HG03064 (cell line): ENCODE measurements around the gene KRT36.

ENCODE experiments used
- ATAC-seq: cut with Tn5 transposase; IDR thresholded peaks from one replicate; pipeline ENCODE4 v1.9.1; 2021; ENCODE audit warnings: low read depth; ENCODE audit not compliant: unreplicated experiment

Gene KRT36

DNA sequence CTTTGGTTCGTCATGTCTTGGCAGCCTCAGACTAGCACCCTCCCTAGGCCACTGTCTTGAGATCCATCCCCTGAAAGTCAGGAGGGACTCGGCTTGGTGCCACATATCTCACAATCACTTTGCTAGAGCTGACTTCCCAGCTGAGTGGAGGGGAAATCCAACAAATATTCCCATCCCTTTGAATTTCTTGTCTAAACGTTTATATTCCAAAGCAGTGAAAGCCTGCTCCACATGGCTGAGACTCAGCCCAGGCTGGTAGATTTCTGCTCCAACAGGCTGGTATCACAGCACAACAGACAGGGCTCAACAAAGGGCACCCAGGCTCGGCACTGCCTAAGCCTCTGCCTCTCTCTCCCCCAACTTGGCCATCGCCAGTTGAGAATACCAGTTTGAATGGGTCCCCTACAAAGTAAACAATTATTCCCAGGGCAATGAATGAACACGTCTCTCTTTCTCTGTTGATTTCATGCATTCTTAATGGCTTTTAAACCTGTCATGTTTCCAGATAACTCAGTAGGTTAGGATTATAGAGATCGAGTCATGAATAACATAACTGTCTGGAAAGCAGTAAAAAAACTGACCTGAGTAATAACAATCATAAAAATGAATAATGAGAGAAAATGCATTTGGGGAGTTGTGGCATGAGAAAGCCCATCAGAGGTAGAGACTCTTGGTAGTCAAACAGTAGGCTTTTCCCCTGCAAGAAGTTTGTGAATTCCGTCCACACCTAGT is 14.7 kb upstream of the KRT36 start:
- no peak for ATAC-seq

DNA sequence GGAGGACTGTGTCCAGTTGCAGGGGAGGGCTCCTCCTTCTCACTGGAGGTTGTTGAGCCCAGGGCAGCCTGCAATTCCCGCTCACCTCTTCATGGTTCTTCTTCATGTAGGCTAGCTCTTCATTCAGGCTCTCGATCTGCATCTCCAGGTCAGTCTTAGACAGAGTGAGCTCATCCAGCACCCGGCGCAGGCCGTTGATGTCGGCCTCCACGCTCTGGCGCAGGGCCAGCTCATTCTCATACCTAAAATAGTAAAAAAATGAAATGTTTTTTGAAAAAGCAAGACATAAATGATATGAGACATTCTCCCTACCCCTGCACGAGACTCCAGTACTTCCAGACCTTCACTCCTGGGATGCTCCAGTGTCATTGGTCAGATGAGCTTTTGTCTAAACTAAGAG is 13.5 kb upstream of the KRT36 start:
- ATAC-seq, result no peak

- no peak for ATAC-seq
Measured at GRCh38 chr17:41500131-41500911, 10.6 kb upstream of the KRT36 start.

DNA sequence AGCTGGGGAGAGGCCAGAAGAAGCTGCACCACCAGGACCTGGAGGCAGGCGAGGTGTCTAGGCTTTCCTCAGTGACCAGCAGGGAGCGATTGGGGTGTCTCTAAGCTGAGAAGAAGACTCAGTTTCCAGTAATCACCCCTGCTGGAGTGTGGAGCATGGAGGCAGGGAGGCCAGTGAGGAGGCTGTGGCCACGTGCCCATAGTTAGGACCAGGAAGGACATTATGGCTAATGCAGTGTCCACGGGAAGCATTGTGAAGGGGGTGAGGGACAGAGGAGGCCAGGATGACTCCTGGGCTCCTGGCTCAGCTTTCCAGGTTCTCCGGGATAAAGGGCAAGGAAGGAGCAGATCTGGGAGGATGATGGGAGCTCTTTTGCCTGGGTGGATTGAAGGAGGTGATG is 10.0 kb upstream of the KRT36 start:
- ATAC-seq, result no peak

DNA sequence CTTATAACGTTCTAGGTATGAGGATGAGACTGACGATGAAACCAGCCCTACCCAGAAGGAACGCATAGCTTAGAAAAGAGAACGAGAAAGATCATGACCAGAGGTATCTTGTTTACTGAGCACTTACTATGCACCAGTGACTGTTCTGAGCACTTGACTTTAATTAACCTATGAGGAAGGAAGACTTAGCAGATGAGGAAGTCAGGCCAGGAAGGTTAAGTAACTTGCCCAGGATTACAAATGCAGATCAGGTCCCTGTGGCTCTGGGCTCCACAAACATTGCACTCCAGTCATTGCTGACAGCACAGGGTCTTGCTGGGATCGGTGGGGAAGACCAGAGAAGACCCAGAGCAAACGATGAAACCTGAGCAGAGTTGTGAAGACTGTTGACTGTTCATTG is 8.6 kb upstream of the KRT36 start:
- ATAC-seq, result no peak

GRCh38 chr17:41496803-41497484 is 7.2 kb upstream of the KRT36 start:
- ATAC-seq, result no peak

DNA sequence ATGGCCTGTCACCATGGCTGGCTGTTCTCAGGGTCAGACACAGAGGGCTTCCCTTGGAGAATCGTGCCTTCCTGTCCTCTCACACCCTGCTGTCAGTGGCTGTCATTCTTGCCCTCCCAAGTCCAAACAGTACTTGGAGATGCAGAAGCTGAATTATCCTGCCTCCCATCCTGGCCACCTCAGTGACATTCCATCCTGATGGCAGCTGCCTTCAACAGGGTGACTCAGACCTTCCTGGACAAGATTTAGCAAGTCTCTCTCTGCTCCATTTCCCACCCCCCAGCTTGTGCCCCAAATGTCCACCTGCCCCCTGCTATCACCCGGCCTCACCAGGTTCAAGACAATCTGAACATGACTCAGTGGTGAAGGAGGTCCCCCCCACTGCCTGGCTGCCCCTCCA is 4.8 kb upstream of the KRT36 start:
- ATAC-seq, result no peak

DNA sequence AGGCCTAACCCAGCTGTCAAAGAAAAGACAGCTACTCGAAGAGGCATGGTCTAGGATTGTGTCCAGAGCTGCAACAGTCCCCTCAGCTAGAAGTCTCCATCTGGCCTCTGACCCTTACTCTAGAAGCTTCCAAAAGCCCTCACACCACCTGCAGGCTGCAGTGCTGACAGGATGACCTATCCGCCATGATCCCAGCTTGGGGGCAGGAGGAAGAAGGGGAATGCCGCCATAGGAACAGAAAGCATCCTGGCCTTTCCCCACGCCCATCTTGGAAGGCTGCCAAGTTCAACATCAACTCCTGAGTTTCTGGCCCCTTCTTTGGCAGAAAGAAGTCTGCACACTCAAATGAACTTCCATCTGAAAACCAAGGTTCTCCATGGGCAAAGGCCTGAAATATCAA is 3.1 kb upstream of the KRT36 start:
- no peak for ATAC-seq

- no peak for ATAC-seq
Measured at GRCh38 chr17:41492351-41492750, 2.6 kb upstream of the KRT36 start.

GRCh38 chr17:41491476-41491875 is 1.8 kb upstream of the KRT36 start:
- ATAC-seq, result no peak

DNA sequence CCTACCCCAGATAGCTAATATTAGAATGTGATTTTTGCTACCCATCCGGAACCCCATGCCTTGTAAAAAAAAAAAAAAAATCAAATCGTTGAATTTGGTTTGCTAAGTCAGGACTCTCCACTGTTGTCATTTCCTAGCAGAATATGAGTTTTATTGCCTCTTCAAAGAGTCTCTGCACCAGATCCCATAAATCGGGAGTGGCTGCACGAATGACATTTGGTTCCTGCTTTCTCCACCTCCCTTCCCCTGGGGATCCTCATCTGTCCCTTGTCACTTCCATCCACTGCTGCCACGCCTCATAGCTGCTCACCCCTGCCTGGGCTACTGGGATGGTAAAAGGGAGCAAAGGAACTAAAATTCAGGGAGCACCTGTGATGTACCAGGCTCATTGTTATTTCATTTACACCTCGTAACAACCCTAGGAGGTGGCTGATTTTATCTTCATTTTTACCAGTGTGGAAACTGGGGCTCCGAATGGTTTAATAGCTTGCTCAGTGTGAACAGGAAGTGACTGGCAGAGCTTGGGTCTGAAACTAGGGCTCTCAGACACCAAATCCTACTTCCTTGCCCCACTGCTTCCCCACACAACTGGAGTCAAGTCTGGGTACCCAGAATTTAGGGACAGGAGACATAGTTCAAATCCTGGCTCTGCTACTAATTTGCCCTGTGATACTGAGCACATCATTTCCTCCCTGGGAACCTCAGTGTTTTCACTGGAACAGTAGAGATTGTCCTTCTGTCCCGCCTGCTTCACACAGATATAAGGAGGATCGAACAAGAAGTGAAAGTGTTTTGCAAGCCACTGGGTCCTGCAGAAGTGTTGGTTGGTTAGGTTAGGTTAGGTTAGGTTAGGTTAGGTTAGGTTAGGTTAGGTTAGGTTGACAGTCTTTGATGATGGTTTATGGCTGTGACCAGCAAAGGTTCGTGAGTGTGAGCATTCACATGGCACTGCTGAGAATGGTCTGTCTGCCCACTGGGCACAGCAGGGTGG is 585 bp upstream of the KRT36 start:
- ATAC-seq, result no peak

DNA sequence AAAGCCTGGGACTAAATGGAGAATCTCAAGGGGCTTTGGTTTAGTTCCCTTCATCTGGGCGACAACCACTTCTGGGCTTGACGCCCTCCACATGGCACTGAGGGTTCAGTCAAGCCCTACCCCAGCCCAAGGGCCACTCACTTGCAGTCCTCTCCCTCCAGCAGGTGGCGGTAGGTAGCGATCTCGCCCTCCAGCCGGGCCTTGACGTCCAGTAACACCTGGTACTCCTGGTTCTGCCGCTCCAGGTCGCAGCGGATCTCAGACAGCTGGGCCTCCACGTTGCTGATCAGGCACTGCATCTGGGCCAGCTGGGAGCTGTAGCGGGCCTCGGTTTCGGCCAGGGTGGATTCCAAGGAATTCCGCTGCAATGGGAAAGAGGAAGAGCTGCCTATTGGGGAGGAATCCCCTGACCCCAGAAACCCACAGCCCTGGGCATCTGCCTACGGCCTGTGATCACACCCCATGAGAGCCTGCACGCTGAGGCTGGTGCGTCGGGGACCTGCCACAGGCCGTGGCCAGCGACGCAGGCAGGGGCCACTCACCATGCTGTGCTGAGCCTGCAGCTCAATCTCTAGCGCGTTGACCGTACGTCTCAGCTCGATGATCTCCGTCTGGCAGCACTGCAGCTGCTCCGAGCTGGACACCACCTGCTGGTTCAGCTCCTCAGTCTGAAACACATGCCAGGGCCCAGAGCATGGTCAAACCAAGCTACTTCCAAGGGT is 2.7 kb downstream of the KRT36 start:
- no peak for ATAC-seq

DNA sequence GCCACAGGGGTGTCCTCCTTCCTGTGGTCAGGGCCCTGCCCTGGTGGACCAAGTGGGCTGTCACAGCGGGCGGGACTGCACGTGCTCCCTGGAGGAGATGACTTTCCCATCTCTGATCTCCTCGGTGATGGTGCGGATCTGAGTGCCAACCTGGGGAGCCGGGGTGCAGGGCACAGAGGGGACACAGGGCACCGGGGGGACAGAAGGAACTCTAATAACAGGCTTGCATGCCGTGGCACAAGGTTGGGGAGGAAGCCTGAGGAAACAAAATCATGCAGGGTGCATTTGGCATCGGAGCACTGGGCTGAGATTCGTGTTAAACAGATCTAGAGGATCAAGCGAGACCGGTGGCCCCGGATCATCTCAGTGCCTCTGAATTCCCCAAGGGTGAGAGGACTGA is 3.4 kb downstream of the KRT36 start:
- no peak for ATAC-seq

- ATAC-seq, result no peak
Measured at GRCh38 chr17:41484920-41485904, 4.5 kb downstream of the KRT36 start.

- ATAC-seq, result no peak
Measured at GRCh38 chr17:41483991-41484826, 5.5 kb downstream of the KRT36 start.

GRCh38 chr17:41483531-41483930 is 6.2 kb downstream of the KRT36 start:
- no peak for ATAC-seq

DNA sequence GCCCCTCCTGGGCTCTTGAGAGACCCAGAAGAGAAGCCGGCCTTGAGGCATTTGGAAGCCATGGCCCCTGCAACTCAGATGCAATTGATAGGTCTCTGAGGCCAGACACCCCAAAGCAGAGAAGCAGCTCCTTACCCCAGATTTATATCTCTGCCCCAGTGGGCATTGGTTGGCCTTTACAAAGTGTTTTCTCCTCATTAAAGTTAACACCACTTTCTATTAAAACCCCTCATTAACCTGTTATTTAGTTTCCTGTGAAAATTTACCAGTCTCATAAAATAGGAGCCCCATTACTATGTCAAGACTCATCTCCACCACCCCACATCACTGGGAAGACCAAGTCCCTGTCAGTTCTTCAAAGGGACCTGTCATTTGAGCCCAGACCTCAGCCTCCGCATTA is 8.7 kb downstream of the KRT36 start, which contains the start of gene KRT35:
TSS of gene KRT35 (minus strand) at position 116 of the 400 bp plus-strand sequence. CDS start at position 62, 54 bp downstream.
- ATAC-seq, result no peak

DNA sequence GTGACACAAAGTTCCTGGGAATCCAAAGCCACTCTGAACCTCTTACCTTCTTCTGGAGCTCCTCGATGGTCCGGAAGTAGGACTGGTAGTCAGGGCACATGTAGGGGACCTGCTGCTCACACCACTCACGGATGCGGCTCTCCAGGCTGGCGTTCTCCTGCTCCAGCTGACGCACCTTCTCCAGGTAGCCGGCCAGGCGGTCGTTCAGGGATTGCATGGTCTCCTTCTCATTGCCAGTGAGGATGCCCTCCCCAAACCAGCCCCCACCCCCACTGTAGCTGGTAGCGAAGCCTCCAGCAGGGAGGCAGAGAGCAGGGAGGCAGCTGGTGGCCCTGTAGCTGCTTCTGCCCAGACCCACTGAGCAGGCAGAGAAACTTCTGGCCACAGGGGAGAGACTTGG is 9.1 kb downstream of the KRT36 start:
- no peak for ATAC-seq
